ENCODE measurements around the gene BTN2A1.
"Not testable (repeated sequence)": the region's sequence is repeated elsewhere in the genome, so short reads cannot be mapped to it uniquely, and the experiment has no call there.

The BTN2A1 gene

GRCh38 chr6:26432627-26433201, 25.0 kb upstream of the BTN2A1 start:
- no peak for DNase-seq (ENCODE audit: low read depth)

GRCh38 chr6:26433680-26434079, 24.1 kb upstream of the BTN2A1 start:
- not testable (repeated sequence) for DNase-seq (ENCODE audit: low read depth)

GRCh38 chr6:26436018-26436417, 21.7 kb upstream of the BTN2A1 start:
- DNase-seq (ENCODE audit: low read depth) = no peak

GRCh38 chr6:26437550-26437949, 20.2 kb upstream of the BTN2A1 start:
- DNase-seq (ENCODE audit: low read depth) = no peak

DNA sequence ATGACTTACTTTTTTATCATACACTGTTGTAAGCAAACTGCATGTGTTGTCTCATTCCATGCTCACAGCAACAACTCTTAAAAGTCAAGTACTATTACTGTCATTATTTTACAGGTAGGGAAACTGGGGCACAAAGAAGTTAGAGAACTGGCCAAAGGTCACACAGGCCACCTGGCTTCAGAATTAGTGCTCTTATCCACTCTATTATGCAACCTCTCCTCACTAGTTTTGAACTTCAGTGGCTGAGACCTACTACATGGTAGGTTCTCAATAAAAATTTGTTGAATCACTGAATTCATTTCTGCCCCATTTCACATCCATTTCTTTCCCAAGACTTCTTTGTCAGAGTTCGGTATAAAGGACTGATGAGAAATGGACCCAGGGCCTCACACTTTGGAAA, 19.8 kb upstream of the BTN2A1 start:
- no peak for DNase-seq (ENCODE audit: low read depth)

- no peak for DNase-seq (ENCODE audit: low read depth)
Observed at GRCh38 chr6:26439151-26440125, 18.3 kb upstream of the BTN2A1 start.

GRCh38 chr6:26440977-26441358, 16.8 kb upstream of the BTN2A1 start:
- no peak for DNase-seq (ENCODE audit: low read depth)

DNA sequence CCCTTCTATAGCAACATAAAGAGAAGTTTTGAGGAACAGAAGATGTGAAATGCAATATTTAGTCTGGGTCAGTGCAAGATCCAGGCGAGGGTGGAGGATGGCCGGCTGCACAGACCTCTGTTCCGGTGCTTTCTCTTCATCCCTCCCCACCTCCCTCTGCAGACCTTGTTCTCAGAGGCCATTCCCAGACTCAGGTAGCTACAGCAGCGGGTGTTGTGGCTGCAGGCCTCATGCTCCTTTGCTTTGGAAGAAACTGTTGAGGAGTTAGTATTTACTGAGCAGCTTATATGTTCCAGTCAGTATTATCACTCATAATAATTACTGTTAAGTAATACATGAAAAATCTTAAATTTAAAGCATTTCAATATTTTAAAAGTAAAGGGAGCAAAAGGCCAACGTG, 15.8 kb upstream of the BTN2A1 start:
- DNase-seq (ENCODE audit: low read depth) = no peak

DNA sequence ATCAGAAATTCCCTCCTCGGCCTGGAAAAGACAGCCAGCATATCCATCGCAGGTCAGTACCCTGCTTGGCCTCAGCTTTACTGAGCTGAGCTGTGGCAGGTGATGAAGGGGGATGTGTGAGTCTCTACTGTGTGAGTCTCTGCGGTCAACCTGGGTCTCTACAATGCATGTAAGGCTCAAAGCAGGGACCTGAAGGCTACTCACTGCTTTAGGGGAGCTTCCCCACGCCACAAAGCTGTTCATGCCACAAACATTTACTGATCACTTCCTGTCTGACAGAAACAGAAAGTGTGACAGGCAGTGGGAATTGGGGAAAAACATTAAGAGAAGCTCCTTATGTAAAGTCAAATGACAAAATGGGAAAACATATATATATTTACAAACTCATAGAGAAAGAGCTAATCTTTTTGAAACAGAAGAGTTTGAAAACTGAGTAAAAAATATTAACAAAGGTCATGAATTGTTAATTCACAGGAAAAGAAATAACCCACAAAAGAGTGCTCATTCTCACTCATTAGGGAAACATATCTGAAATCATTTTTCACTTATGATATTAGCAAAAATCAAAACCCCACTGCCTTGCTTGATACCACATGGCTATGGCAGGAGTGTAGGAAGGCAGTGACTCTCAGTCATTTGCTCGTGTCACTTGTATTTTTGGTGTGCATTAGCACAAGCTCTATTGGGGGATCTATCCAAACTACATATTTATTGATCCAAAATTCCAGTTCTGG, 11.7 kb upstream of the BTN2A1 start:
- DNase-seq (ENCODE audit: low read depth) = no peak

DNA sequence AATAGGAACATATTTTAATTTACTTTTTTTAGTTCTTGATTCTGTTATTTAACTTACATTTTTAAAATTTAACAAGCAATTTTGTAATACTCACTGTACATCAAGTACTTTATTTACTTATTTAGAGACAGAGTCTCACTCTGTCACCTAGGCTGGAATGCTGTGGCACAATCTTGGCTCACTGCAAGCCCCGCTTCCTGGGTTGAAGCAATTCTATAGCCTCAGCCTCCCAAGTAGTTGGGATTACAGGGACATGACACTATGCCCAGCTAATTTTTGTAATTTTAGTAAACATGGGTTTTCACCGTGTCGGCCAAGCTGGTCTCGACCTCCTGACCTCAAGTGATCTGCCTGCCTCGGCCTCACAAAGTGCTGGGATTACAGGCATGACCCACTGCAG, 10.5 kb upstream of the BTN2A1 start:
- no peak for DNase-seq (ENCODE audit: low read depth)

DNA sequence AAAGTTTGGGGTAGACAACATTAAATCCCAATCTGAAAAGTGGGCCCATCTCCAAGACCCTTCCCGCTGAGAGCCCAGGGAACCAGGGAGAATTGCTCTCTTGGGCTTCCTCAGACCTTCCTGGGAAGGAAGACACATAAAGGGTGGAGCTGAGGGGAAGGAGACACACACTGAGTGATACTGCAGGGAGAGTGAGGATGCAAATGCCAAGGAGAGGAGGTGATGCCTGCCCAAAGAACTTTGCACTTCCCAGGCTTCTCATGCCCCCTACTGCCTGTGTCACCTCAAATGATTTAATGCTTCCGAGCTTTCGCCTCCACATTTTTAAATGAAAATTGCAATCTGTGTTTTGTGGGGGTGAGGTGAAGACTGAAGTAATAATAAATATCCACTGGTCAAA, 7.5 kb upstream of the BTN2A1 start:
- no peak for DNase-seq (ENCODE audit: low read depth)

GRCh38 chr6:26452631-26453235, 5.0 kb upstream of the BTN2A1 start:
- DNase-seq (ENCODE audit: low read depth) = no peak

GRCh38 chr6:26454631-26455030, 3.1 kb upstream of the BTN2A1 start:
- DNase-seq (ENCODE audit: low read depth) = no peak

DNA sequence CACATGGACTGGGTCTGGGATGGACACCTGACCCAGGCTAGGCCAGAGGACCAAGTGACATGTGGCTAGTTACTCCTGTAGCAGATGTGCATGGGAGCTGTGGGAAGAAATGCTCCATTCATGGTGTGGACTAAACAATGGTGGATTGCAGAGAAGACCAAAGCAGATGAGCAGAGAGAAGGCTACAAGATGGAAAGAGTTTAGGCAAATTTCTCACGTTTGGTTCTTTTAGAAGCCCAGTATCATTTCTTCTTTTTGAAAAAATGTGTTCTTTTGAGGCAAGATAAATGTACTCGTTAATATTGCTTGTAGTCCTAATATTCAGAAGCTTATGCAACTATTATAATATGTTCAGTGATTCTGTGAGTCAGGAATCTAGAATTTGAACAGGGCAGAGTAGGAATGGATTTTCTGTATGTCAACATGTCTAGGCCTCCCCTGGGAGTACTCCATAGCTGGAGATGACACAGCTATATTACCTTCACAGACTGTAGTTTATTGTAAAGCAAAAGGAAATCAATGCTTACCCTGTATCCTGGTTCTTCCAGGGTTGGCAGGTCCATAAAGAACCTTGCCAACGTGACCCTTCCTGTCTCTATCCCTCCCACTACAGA, 2.3 kb upstream of the BTN2A1 start:
- DNase-seq (ENCODE audit: low read depth) = no peak

- DNase-seq (ENCODE audit: low read depth) = no peak
Observed at GRCh38 chr6:26457264-26457805, 420 bp upstream of the BTN2A1 start.

DNA sequence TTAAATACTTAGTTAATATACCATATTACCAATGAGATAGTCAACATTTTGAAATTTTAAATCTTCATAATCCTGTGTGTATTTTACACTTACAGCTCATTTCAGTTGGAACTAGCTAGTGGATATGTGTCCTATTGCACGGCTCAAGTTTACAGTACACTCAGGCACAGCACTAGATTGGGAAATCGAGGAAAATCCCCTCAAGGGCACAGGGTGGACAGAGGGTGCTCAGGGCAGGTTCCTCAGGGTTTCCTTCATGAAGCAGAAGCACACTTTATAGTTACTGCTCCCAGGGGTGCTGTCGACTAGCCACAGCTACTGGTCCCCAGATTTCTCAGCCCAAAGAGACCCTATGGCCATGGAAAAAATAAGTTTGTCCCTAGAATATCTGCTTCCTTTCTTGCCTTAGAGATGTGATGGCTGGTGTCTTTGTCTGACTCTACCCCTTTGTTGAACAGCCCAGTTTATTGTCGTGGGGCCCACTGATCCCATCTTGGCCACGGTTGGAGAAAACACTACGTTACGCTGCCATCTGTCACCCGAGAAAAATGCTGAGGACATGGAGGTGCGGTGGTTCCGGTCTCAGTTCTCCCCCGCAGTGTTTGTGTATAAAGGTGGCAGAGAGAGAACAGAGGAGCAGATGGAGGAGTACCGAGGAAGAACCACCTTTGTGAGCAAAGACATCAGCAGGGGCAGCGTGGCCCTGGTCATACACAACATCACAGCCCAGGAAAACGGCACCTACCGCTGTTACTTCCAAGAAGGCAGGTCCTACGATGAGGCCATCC, 1.5 kb downstream of the BTN2A1 start:
- DNase-seq (ENCODE audit: low read depth) = no peak

- DNase-seq (ENCODE audit: low read depth) = not testable (repeated sequence)
Observed at GRCh38 chr6:26461353-26461752, 3.6 kb downstream of the BTN2A1 start.

- no peak for DNase-seq (ENCODE audit: low read depth)
Observed at GRCh38 chr6:26464014-26464413, 6.3 kb downstream of the BTN2A1 start.

DNA sequence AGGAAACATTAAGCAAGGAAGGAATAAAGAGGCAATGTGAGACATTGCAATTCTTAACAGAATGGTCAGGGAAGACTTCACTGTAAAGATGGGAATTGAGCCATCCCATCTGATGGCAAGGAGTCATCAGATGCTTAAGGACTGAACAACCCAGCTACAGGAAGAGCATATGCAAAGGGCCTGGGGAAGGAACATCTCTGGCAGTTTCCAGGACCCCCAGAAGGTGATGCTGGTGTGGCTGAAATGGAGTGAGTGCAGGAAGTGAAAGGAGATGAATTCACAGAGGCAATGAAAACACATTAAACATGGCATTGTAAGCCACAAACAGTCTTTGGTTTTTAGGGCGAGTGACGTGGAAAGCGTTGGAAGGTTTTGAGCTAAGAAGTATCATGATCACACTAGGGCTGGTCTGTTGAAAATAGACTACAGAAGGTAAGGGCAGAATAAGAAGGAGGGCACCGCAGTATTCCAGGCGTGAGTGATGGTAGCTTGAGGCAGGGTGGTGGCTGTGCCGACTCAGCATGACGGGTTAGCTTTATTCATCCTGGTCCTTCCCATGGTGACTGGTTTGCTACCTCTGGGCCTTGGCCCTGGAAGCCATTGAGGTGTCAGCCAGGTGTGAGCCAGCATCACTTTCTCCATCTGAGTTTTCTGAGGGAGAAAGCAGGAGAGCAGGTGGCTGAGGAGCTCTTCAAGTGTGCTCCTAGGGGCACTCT, 6.8 kb downstream of the BTN2A1 start:
- DNase-seq (ENCODE audit: low read depth) = no peak

GRCh38 chr6:26465776-26466175, 8.0 kb downstream of the BTN2A1 start:
- no peak for DNase-seq (ENCODE audit: low read depth)
